Measurements from ENCODE around the gene MLN. TPM values are rescaled to one million over a fixed set of nuclear protein-coding genes. Genes with fewer than 3 reads are reported as not detected.

The MLN gene
- total RNA-seq, 1 donor: not detected

Other genes with a start within 250 kb of the MLN start
- 27.5 TPM for gene BAK1, start 223.7 kb downstream of the MLN start, total RNA-seq
- gene ITPR3, start 182.7 kb downstream of the MLN start, total RNA-seq: 10.5 TPM
- 7.8 TPM for gene UQCC2, start 92.3 kb downstream of the MLN start, total RNA-seq
- gene IP6K3, start 57.1 kb downstream of the MLN start, total RNA-seq: not detected
- 30.4 TPM for gene LEMD2, start 14.9 kb downstream of the MLN start, total RNA-seq

Measured in hematopoietic multipotent progenitor cell (in vitro differentiated cells).